Measurements from ENCODE around the gene KIAA0825. TPM values are rescaled to one million over a fixed set of nuclear protein-coding genes. Genes with fewer than 3 reads are reported as not detected.

The KIAA0825 gene
- total and polyA plus RNA-seq, 2 of the 8 experiments (the other 6 are each of a cell fraction or from before 2014, with no cell fraction given), result 0.60 to 1.0 TPM

DNA sequence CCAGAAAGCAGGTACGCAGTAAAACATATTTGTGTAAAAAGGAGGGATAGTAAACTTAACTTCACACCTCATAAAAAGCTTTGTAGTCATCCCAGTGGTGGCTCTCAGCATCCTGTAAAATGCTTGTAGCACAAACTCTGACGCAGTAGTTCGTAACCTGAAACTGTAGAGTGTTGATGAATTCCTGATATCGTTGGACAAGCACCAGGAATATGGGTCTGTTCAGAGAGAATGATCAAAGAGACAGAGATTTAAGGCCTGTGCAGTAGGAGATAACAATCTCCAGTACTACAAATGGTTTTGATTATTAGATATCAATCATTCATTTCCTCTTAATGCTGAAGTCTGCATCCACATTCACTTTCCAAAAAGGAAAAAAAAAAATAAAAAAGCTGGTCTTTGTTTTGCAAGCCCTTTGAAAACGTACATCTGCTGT, 148.5 kb downstream of the KIAA0825 start:
- Histone ChIP-seq H2AFZ (ENCODE audit: low read length) (no peak overlapping the region), H4K8ac (ENCODE audit: extremely low read depth, insufficient read depth, low read length) (no peak overlapping the region), H4K91ac (replicated peaks; ENCODE audit: insufficient read length, low read length) (no peak overlapping the region), H3K27ac (ENCODE audit: low read depth, low read length) (no peak overlapping the region), H2BK5ac (ENCODE audit: low read depth, low read length) (no peak overlapping the region), H3K9ac (replicated peaks in 1 of 4; ENCODE audit: extremely low read depth in 1 of 4, low read depth in 3 of 4, low read length in 3 of 4) (no peak overlapping the region), H3K14ac (ENCODE audit: insufficient read length) (no peak overlapping the region), H3K56ac (replicated peaks; ENCODE audit: insufficient read length, low read depth, low read length) (no peak overlapping the region), H3K4me3 (ENCODE audit: extremely low read depth in 1 of 4, insufficient read depth in 2 of 4, low read depth in 3 of 4, low read length in 4 of 4) (no peak overlapping the region), H2BK120ac (replicated peaks; ENCODE audit: low read depth, low read length) (no peak overlapping the region), H3K4me1 (replicated peaks in 1 of 4; ENCODE audit: control insufficient read depth in 3 of 4, insufficient read depth in 4 of 4, low read length in 3 of 4) (peaks cover 0 to 4% (median 0%) of the 10 kb centered on the region in 4 experiments; a peak in 1 of 7 replicates), H3K4ac (replicated peaks; ENCODE audit: insufficient read length, low read depth, low read length) (no peak overlapping the region), H2BK15ac (ENCODE audit: low read length) (no peak overlapping the region), H3K79me1 (ENCODE audit: low read depth, low read length) (no peaks in the 10 kb centered on the region), H3K4me2 (ENCODE audit: insufficient read depth in 1 of 2, low read depth in 2 of 2, low read length in 2 of 2) (no peak overlapping the region), H2BK20ac (ENCODE audit: low read length) (no peak overlapping the region), H3K27me3 (replicated peaks in 1 of 4; ENCODE audit: control insufficient read depth in 3 of 4, extremely low read depth in 1 of 4, insufficient read depth in 3 of 4, low read length in 3 of 4) (no peaks in the 10 kb centered on the region), H3K18ac (ENCODE audit: extremely low read depth, low read length) (no peak overlapping the region), H4K20me1 (replicated peaks in 1 of 2; ENCODE audit: control insufficient read depth in 1 of 2, insufficient read depth in 2 of 2, low read length in 2 of 2) (no peaks in the 10 kb centered on the region), H3K23ac (ENCODE audit: insufficient read length) (no peak overlapping the region), H3K79me2 (ENCODE audit: control insufficient read depth in 1 of 2, insufficient read depth in 2 of 2, low read length in 2 of 2) (no peaks in the 10 kb centered on the region), H3K23me2 (ENCODE audit: low read depth, low read length) (no peaks in the 10 kb centered on the region), H3K36me3 (ENCODE audit: control insufficient read depth in 2 of 4, insufficient read depth in 4 of 4, low read length in 3 of 4) (no peaks in the 10 kb centered on the region), H2BK12ac (ENCODE audit: low read depth, low read length) (no peak overlapping the region), H3K9me3 (ENCODE audit: insufficient read depth in 2 of 2, low read depth in 1 of 2, low read length in 1 of 2) (no peaks in the 10 kb centered on the region), H4K5ac (ENCODE audit: insufficient read length, low read depth, low read length) (no peak overlapping the region), H2AK5ac (ENCODE audit: low read depth, low read length) (no peak overlapping the region)
- WGBS, 2 experiments (ENCODE audit: extremely low coverage in 1 of 2, insufficient coverage in 1 of 2, insufficient read length in 1 of 2, insufficient replicate concordance in 2 of 2, low coverage in 1 of 2, low lambda C conversion rate in 2 of 2, missing lambda C conversion rate in 1 of 2), result 88% methylated on average over 5 of the region's 5 CpGs; no CpG with 5 or more reads in 1 of the 2 experiments
- FAIRE-seq, result no peak
- ChIA-PET CTCF (ENCODE audit: partially characterized antibody) (interaction anchor here (0.6 to 1.4 kb wide), 3 partner anchors 12 to 24 kb away, joined by 3 to 6 read pairs (median 4); no protein-coding TSS in a partner anchor), POLR2A (ENCODE audit: partially characterized antibody) (interaction anchor here (0.9 kb wide), 1 partner anchor 19 kb away, joined by 3 read pairs; no protein-coding TSS in a partner anchor)
- no peak for DNase-seq (ENCODE audit: low read depth in 1 of 2, low spot score in 2 of 2)
- TF ChIP-seq JUND (IDR thresholded peaks at IDR 0.05; ENCODE audit: low read length), result no peak
- no peak for TF ChIP-seq SIRT6 (IDR thresholded peaks at IDR 0.05; ENCODE audit: low read length)
- TF ChIP-seq, protein P1, sequence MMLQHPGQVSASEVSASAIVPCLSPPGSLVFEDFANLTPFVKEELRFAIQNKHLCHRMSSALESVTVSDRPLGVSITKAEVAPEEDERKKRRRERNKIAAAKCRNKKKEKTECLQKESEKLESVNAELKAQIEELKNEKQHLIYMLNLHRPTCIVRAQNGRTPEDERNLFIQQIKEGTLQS (IDR thresholded peaks at IDR 0.05; ENCODE audit: insufficient read depth, low read depth, low read length), result no peak
- no peak for TF ChIP-seq FOSL1 (IDR thresholded peaks at IDR 0.05; ENCODE audit: insufficient read depth, low read depth, low read length)
